Tibial artery (tissue), 4 donors: ENCODE measurements around the gene MCRIP2.

ENCODE experiments used
- DNase-seq, 2 donors: peaks; one replicate each; pipeline ENCODE4 v3.0.0-alpha.2; 2019
- H3K27ac ChIP-seq, 2 donors: fragments of 200-600 bp; sonication (generic) in 1 of 2; 1 replicate in 1 of 2; 2 replicates in 1 of 2; pipeline ENCODE4 v1.5.1; 2018 to 2019; ENCODE audit warnings: mild to moderate bottlenecking in 1 of 2
- H3K27me3 ChIP-seq, 2 donors: fragments of 200-600 bp; sonication (generic) in 1 of 2; one replicate each; pipeline versions ENCODE4 v1.5.1 to v1.6.0; 2016 to 2019
- H3K36me3 ChIP-seq, 3 donors: fragments of 200-600 bp; sonication (generic) in 2 of 3; one replicate each; pipeline ENCODE4 v1.5.1; 2016 to 2019; ENCODE audit warnings: mild to moderate bottlenecking in 2 of 3
- H3K4me1 ChIP-seq, 4 donors: fragments of 200-600 bp; sonication (generic) in 2 of 4; 1 replicate in 3 of 4; 2 replicates in 1 of 4; pipeline ENCODE4 v1.5.1; 2016 to 2019
- H3K4me3 ChIP-seq, 2 donors: fragments of 200-600 bp; sonication (generic) in 1 of 2; 1 replicate in 1 of 2; 2 replicates in 1 of 2; pipeline ENCODE4 v1.5.1; 2018 to 2019; ENCODE audit warnings: mild to moderate bottlenecking in 2 of 2
- H3K9me3 ChIP-seq, 3 donors: fragments of 200-600 bp; sonication (generic) in 1 of 3; one replicate each; pipeline ENCODE4 v1.5.1; 2016 to 2019
- CTCF ChIP-seq, 2 experiments: fragments of 200-600 bp in 1 of 2; fragments of 450-650 bp in 1 of 2; IDR thresholded peaks; one replicate each; pipeline ENCODE4 v1.5.1; 2017 to 2019; ENCODE audit warnings: antibody characterized with exemption in 2 of 2, mild to moderate bottlenecking in 1 of 2, moderate library complexity in 1 of 2
- intact Hi-C: fragments of 100-400 bp; cut with DNase I; formaldehyde crosslinking; loops from one replicate; pipeline ENCODE4 v1.15.0; 2023; ENCODE audit warnings: low total_unique reads

MCRIP2 gene

GRCh38 chr16:628321-629061 lies 13.1 kb upstream of the MCRIP2 start:
- no peak for TF ChIP-seq CTCF (IDR thresholded peaks at IDR 0.05)
- no peak for DNase-seq
- Histone ChIP-seq H3K36me3 (peaks cover 15 to 63% (median 43%) of the 10 kb centered on the region in 3 donors), H3K27ac (no peak overlapping the region), H3K9me3 (no peaks in the 10 kb centered on the region), H3K4me1 (peaks cover 0 to 21% (median 11%) of the 10 kb centered on the region in 4 donors), H3K27me3 (peaks cover 0 to 7% of the 10 kb centered on the region in 2 donors), H3K4me3 (no peak overlapping the region)
- intact Hi-C loops: no loop called here

- TF ChIP-seq CTCF (IDR thresholded peaks at IDR 0.05): no peak
- Histone ChIP-seq H3K36me3 (peaks cover 15 to 71% (median 51%) of the 10 kb centered on the region in 3 donors), H3K27ac (no peak overlapping the region), H3K4me3 (no peak overlapping the region), H3K9me3 (no peaks in the 10 kb centered on the region), H3K27me3 (peaks cover 0 to 7% of the 10 kb centered on the region in 2 donors), H3K4me1 (peaks cover 0 to 21% (median 11%) of the 10 kb centered on the region in 4 donors)
- intact Hi-C loops: no loop called here
- DNase-seq: no peak
These were observed 12.3 kb upstream of the MCRIP2 start for GRCh38 chr16:629185-629832.

- intact Hi-C loops: loop anchor here (10.0 kb wide), 1 partner anchor 45 kb away; no protein-coding TSS in a partner anchor
- DNase-seq: no peak
These were observed 11.8 kb upstream of the MCRIP2 start for GRCh38 chr16:629833-630248.

GRCh38 chr16:630249-630814 lies 11.3 kb upstream of the MCRIP2 start:
- Histone ChIP-seq H3K4me1 (peaks cover 0 to 29% (median 20%) of the 10 kb centered on the region in 4 donors), H3K27me3 (peaks cover 0 to 7% of the 10 kb centered on the region in 2 donors), H3K9me3 (no peaks in the 10 kb centered on the region), H3K36me3 (peaks cover 15 to 72% (median 51%) of the 10 kb centered on the region in 3 donors), H3K4me3 (no peak overlapping the region), H3K27ac (no peak overlapping the region)
- TF ChIP-seq CTCF (IDR thresholded peaks at IDR 0.05): no peak
- intact Hi-C loops: loop anchor here (10.0 kb wide), 1 partner anchor 46 kb away; no protein-coding TSS in a partner anchor
- DNase-seq: no peak

More at GRCh38 chr16:629833-630248, 11.8 kb upstream of the MCRIP2 start:
- no peaks in the 10 kb centered on the region for H3K9me3 ChIP-seq
- TF ChIP-seq CTCF (IDR thresholded peaks at IDR 0.05): no peak
- no peak overlapping the region for H3K27ac ChIP-seq
- peaks cover 0 to 24% (median 15%) of the 10 kb centered on the region in 4 donors for H3K4me1 ChIP-seq
- peaks cover 0 to 7% of the 10 kb centered on the region in 2 donors for H3K27me3 ChIP-seq
- no peak overlapping the region for H3K4me3 ChIP-seq
- peaks cover 15 to 74% (median 53%) of the 10 kb centered on the region in 3 donors for H3K36me3 ChIP-seq

GRCh38 chr16:630815-631405 lies 10.7 kb upstream of the MCRIP2 start, which contains the start of gene WFIKKN1:
TSS of gene WFIKKN1 (plus strand) at chr16:630985. CDS start at chr16:631254, 269 bp downstream.
- TF ChIP-seq CTCF (IDR thresholded peaks at IDR 0.05): no peak
- H3K4me1 ChIP-seq: peaks cover 0 to 34% (median 25%) of the 10 kb centered on the region in 4 donors

More at GRCh38 chr16:630815-631405, 10.7 kb upstream of the MCRIP2 start, which contains the start of gene WFIKKN1:
- intact Hi-C loops: loop anchor here (10.0 kb wide), 1 partner anchor 46 kb away; no protein-coding TSS in a partner anchor
- Histone ChIP-seq H3K9me3 (no peaks in the 10 kb centered on the region), H3K4me3 (no peak within 1 kb of the TSS), H3K36me3 (peaks cover 14 to 67% (median 46%) of the 10 kb centered on the region in 3 donors), H3K27ac (no peak within 1 kb of the TSS), H3K27me3 (peaks cover 0 to 7% of the 10 kb centered on the region in 2 donors)
- no peak for DNase-seq
